ENCODE measurements around the gene PDP2.

The PDP2 gene

GRCh38 chr16:66899310-66899944 is 19.1 kb downstream of the PDP2 start:
- no peak overlapping the region for H2AFZ ChIP-seq (ENCODE audit: low read depth)
- no peak for TF ChIP-seq CTCF (conservative IDR thresholded peaks at IDR 0.05; ENCODE audit: low read depth, low read length)
- peaks cover 7% of the 10 kb centered on the region for H3K4me1 ChIP-seq (ENCODE audit: low read depth, poor library complexity, severe bottlenecking)
- no peaks in the 10 kb centered on the region for H3K36me3 ChIP-seq (ENCODE audit: insufficient read depth)
- H3K9ac ChIP-seq: no peak overlapping the region
- H4K20me1 ChIP-seq (ENCODE audit: insufficient read depth): no peaks in the 10 kb centered on the region
- H3K79me2 ChIP-seq (ENCODE audit: insufficient read depth, low read depth): no peaks in the 10 kb centered on the region
- no peak overlapping the region for H3K4me3 ChIP-seq (IDR thresholded peaks at IDR 0.05; ENCODE audit: insufficient read depth, low read depth, low read length)
- H3K27ac ChIP-seq: no peak overlapping the region
- no peaks in the 10 kb centered on the region for H3K27me3 ChIP-seq (ENCODE audit: insufficient read depth, low read depth)
- no peak overlapping the region for H3K4me2 ChIP-seq

- H3K9ac ChIP-seq: no peak overlapping the region
- no peaks in the 10 kb centered on the region for H3K27me3 ChIP-seq (ENCODE audit: insufficient read depth, low read depth)
- no peak overlapping the region for H2AFZ ChIP-seq (ENCODE audit: low read depth)
- no peaks in the 10 kb centered on the region for H3K79me2 ChIP-seq (ENCODE audit: insufficient read depth, low read depth)
- H3K4me1 ChIP-seq (ENCODE audit: low read depth, poor library complexity, severe bottlenecking): peaks cover 7% of the 10 kb centered on the region
- no peak for TF ChIP-seq CTCF (conservative IDR thresholded peaks at IDR 0.05; ENCODE audit: low read depth, low read length)
- H3K36me3 ChIP-seq (ENCODE audit: insufficient read depth): no peaks in the 10 kb centered on the region
- no peaks in the 10 kb centered on the region for H4K20me1 ChIP-seq (ENCODE audit: insufficient read depth)
- no peak overlapping the region for H3K4me2 ChIP-seq
- no peak overlapping the region for H3K4me3 ChIP-seq (IDR thresholded peaks at IDR 0.05; ENCODE audit: insufficient read depth, low read depth, low read length)
- no peak overlapping the region for H3K27ac ChIP-seq
Observed at GRCh38 chr16:66899945-66900710, 19.8 kb downstream of the PDP2 start.

DNA sequence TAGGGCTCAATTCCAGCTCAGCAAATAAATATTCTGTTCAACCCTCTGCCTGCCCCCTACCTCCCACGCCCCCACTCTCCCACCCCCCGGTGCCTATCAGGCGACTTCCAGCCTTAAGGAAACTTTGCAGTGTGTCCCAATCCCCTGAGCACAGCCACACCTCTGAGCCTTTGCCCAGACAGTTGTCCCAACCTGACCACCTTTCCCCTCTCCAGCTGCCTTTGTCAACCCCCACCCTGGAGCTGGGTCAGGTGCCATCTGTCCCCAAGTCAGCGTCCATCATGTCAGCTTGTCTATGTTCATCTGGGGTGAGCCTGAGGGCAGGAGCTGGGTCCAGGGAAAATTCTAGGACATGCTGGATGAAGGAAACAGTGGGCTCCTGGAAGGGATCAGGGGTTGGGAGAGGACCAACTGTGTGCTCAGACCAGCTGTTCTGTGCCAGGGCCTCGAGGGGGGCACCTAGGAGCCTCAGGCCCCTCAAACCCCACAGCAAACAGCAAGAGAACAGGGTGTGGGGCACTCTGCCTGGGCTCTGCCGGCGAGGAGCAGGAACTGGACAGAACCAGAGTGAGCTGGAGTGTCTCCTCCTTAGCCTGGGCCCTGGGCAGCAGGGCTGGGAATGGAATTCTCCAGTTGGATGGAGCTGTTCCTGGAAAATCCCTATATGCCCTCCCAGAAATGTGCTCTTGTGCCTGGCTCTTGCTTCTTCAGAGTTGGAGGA is 20.6 kb downstream of the PDP2 start:
- Histone ChIP-seq H3K4me2 (no peak overlapping the region), H3K4me3 (IDR thresholded peaks at IDR 0.05; ENCODE audit: insufficient read depth, low read depth, low read length) (no peak overlapping the region)

GRCh38 chr16:66901626-66902025 is 21.3 kb downstream of the PDP2 start:
- Histone ChIP-seq H3K4me2 (no peak overlapping the region), H2AFZ (ENCODE audit: low read depth) (no peak overlapping the region), H3K4me1 (ENCODE audit: low read depth, poor library complexity, severe bottlenecking) (peaks cover 16% of the 10 kb centered on the region), H3K4me3 (IDR thresholded peaks at IDR 0.05; ENCODE audit: insufficient read depth, low read depth, low read length) (no peak overlapping the region), H3K27ac (no peak overlapping the region), H4K20me1 (ENCODE audit: insufficient read depth) (no peaks in the 10 kb centered on the region), H3K9ac (no peak overlapping the region), H3K36me3 (ENCODE audit: insufficient read depth) (no peaks in the 10 kb centered on the region), H3K27me3 (ENCODE audit: insufficient read depth, low read depth) (no peaks in the 10 kb centered on the region), H3K79me2 (ENCODE audit: insufficient read depth, low read depth) (no peaks in the 10 kb centered on the region)
- no peak for TF ChIP-seq CTCF (conservative IDR thresholded peaks at IDR 0.05; ENCODE audit: low read depth, low read length)

More for the DNA sequence above, 20.6 kb downstream of the PDP2 start:
- Histone ChIP-seq H2AFZ (ENCODE audit: low read depth) (no peak overlapping the region), H3K9ac (no peak overlapping the region), H3K36me3 (ENCODE audit: insufficient read depth) (no peaks in the 10 kb centered on the region), H3K27ac (no peak overlapping the region), H3K27me3 (ENCODE audit: insufficient read depth, low read depth) (no peaks in the 10 kb centered on the region), H3K79me2 (ENCODE audit: insufficient read depth, low read depth) (no peaks in the 10 kb centered on the region), H4K20me1 (ENCODE audit: insufficient read depth) (no peaks in the 10 kb centered on the region), H3K4me1 (ENCODE audit: low read depth, poor library complexity, severe bottlenecking) (peaks cover 14% of the 10 kb centered on the region)
- TF ChIP-seq CTCF (conservative IDR thresholded peaks at IDR 0.05; ENCODE audit: low read depth, low read length): no peak
